ENCODE results near the gene NEU3. TPM values are rescaled to one million over a fixed set of nuclear protein-coding genes. Genes with fewer than 3 reads are reported as not detected.

NEU3 gene
- total RNA-seq, result 20.1 TPM

GRCh38 chr11:74988541-74989259, at the start of gene NEU3:
NEU3 (plus strand) TSS chr11:74988933; CDS start chr11:74989061, 128 bp downstream.

GRCh38 chr11:74948898-74949752, 39.6 kb upstream of the NEU3 start, which contains the start of the genes SPCS2 and XRRA1:
SPCS2 (plus strand) TSS chr11:74949266; CDS start chr11:74949286, 20 bp downstream.
XRRA1 (minus strand) TSS chr11:74949091; CDS start chr11:74940878, 8,213 bp downstream.

Other genes starting within 250 kb of the NEU3 start
- gene RNF169, start 240.1 kb upstream of the NEU3 start, total RNA-seq, result 41.0 TPM
- gene XRRA1, start 39.8 kb upstream of the NEU3 start, total RNA-seq, result 19.9 TPM
- gene SPCS2, start 39.7 kb upstream of the NEU3 start, total RNA-seq, result 43.9 TPM
- not detected for gene OR2AT4, start 107.9 kb downstream of the NEU3 start, total RNA-seq
- gene SLCO2B1, start 162.2 kb downstream of the NEU3 start, total RNA-seq, result 9.3 TPM

All from camera-type eye (tissue), 1 donor.